Smooth muscle cell (in vitro differentiated cells): Measurements from ENCODE around the gene CATSPERB. TPM values are rescaled to one million over a fixed set of nuclear protein-coding genes. Genes with fewer than 3 reads are reported as not detected.

Experiments used
- DNase-seq: peaks from one replicate; lab custom pipeline; 2025; ENCODE audit not compliant: unreplicated experiment; lab: John Stamatoyannopoulos, UW
- H2AFZ ChIP-seq: fragments of 200-600 bp; sonication (generic); 2 replicates; pipeline ENCODE4 v1.6.0; 2016; ENCODE audit warnings: antibody characterized with exemption, low read depth, mild to moderate bottlenecking
- H3F3A ChIP-seq: fragments of 200-600 bp; sonication (generic); 2 replicates; pipeline ENCODE4 v1.6.0; 2017; ENCODE audit warnings: antibody characterized with exemption, low read depth
- H3K27ac ChIP-seq: fragments of 200-600 bp; sonication (generic); 2 replicates; pipeline ENCODE4 v1.5.1; 2016; ENCODE audit warnings: low read depth, mild to moderate bottlenecking
- H3K27me3 ChIP-seq: fragments of 200-600 bp; sonication (generic); 2 replicates; pipeline ENCODE4 v1.6.1; 2016; ENCODE audit warnings: low read depth, mild to moderate bottlenecking
- H3K36me3 ChIP-seq: fragments of 200-600 bp; sonication (generic); 2 replicates; pipeline ENCODE4 v1.5.1; 2016; ENCODE audit warnings: low read depth
- H3K4me1 ChIP-seq: fragments of 200-600 bp; sonication (generic); 2 replicates; pipeline ENCODE4 v1.5.1; 2016; ENCODE audit warnings: low read depth
- H3K4me2 ChIP-seq: fragments of 200-600 bp; sonication (generic); 2 replicates; pipeline ENCODE4 v1.6.0; 2016; ENCODE audit warnings: mild to moderate bottlenecking
- H3K4me3 ChIP-seq: fragments of 200-600 bp; sonication (generic); 2 replicates; pipeline ENCODE4 v1.5.1; 2016; ENCODE audit warnings: mild to moderate bottlenecking
- H3K79me2 ChIP-seq: fragments of 200-600 bp; sonication (generic); 2 replicates; pipeline ENCODE4 v1.6.0; 2016; ENCODE audit warnings: low read depth, mild to moderate bottlenecking
- H3K9ac ChIP-seq: fragments of 200-600 bp; sonication (generic); 2 replicates; pipeline ENCODE4 v1.6.0; 2016; ENCODE audit warnings: low read depth
- H3K9me3 ChIP-seq: fragments of 200-600 bp; sonication (generic); replicated peaks from 2 replicates; pipeline ENCODE4 v1.5.1; 2016; ENCODE audit warnings: low read depth
- H4K20me1 ChIP-seq: fragments of 200-600 bp; sonication (generic); 2 replicates; pipeline ENCODE4 v1.6.0; 2016; ENCODE audit warnings: low read depth
- WGBS: methylation state at CpG from one replicate; pipeline ENCODE4 v1.1.7; 2016; ENCODE audit warnings: low lambda C conversion rate; 5-methylcytosine and 5-hydroxymethylcytosine counted together
- polyA plus RNA-seq: library from polyadenylated mRNA; unstranded; fragments of >200 nt; fragmentation: Nextera tagmentation; extraction: Ambion mirVana; gene quantifications from 2 replicates; pipeline ENCODE4 v1.2.1, GENCODE V29; 2016
- total RNA-seq: library from RNA; depleted of rRNA; stranded (reverse); fragments of >200 nt; gene quantifications from 2 replicates; pipeline ENCODE4 v1.2.3, GENCODE V29; 2014
- TF ChIP-seq, protein P1 (sequence below): fragments of 200-600 bp; sonication (generic); IDR thresholded peaks from 2 replicates; pipeline ENCODE4 v1.5.1; 2017; ENCODE audit warnings: borderline replicate concordance, mild to moderate bottlenecking, antibody characterized with exemption; ENCODE audit not compliant: insufficient read depth, poor library complexity, severe bottlenecking

The CATSPERB gene
- total and polyA plus RNA-seq, 2 experiments from 2014 or later = 0.18 TPM; not detected in 1

DNA sequence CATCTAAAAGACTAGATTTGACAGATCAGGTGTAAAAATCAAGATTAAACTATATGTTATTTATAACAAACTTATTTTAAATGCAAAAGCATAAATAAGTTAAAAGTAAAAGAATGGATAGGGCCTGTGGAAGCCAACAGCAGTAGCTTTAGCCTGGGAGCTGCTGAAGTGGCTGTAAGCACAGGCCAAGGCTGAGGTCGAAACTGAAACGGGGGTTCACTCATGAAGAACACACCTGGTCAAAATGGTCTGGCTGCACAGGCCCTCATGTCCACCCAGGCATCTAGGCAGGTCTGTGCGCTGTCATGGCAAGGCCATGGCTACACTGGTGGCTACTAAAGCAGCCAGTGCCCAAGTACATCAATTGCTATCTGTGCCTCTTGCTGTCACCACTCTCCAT lies 23.1 kb downstream of the CATSPERB start:
- no peaks in the 10 kb centered on the region for H3K27me3 ChIP-seq
- H2AFZ ChIP-seq = no peak overlapping the region
- no peak overlapping the region for H3K27ac ChIP-seq
- TF ChIP-seq, protein P1, sequence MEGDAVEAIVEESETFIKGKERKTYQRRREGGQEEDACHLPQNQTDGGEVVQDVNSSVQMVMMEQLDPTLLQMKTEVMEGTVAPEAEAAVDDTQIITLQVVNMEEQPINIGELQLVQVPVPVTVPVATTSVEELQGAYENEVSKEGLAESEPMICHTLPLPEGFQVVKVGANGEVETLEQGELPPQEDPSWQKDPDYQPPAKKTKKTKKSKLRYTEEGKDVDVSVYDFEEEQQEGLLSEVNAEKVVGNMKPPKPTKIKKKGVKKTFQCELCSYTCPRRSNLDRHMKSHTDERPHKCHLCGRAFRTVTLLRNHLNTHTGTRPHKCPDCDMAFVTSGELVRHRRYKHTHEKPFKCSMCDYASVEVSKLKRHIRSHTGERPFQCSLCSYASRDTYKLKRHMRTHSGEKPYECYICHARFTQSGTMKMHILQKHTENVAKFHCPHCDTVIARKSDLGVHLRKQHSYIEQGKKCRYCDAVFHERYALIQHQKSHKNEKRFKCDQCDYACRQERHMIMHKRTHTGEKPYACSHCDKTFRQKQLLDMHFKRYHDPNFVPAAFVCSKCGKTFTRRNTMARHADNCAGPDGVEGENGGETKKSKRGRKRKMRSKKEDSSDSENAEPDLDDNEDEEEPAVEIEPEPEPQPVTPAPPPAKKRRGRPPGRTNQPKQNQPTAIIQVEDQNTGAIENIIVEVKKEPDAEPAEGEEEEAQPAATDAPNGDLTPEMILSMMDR = no peak
- no peak for DNase-seq
- WGBS = 82% methylated on average over 3 of the region's 3 CpGs
- H3K36me3 ChIP-seq = no peaks in the 10 kb centered on the region
- no peaks in the 10 kb centered on the region for H3K79me2 ChIP-seq
- H3K4me1 ChIP-seq = no peaks in the 10 kb centered on the region
- H3K9me3 ChIP-seq = no peaks in the 10 kb centered on the region
- H3K9ac ChIP-seq = no peak overlapping the region
- no peak overlapping the region for H3K4me3 ChIP-seq
- no peaks in the 10 kb centered on the region for H3F3A ChIP-seq
- no peaks in the 10 kb centered on the region for H4K20me1 ChIP-seq
- H3K4me2 ChIP-seq = no peak overlapping the region

DNA sequence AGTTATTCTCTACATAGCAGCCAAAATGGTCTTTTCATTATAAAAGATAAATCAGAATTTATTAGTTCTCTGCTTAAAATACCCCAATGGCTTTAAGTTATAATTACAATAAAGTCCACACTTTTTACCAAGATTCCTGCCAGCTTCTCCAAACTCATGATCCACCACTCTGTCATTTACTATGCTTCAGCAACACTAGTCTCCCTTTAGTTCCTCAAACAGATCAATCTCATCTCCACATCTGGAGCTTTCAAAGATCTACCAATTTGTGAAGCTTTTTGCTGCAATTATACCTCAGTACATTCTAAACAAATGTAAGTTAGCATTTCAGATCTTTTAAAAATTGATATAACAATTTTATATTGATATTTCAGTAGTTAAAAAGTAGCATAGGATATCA lies 24.9 kb downstream of the CATSPERB start:
- Histone ChIP-seq H3K79me2 (no peaks in the 10 kb centered on the region), H3K9ac (no peak overlapping the region), H3K36me3 (no peaks in the 10 kb centered on the region), H3K27ac (no peak overlapping the region), H4K20me1 (no peaks in the 10 kb centered on the region), H2AFZ (no peak overlapping the region), H3F3A (no peaks in the 10 kb centered on the region), H3K9me3 (no peaks in the 10 kb centered on the region), H3K4me2 (no peak overlapping the region), H3K4me1 (no peaks in the 10 kb centered on the region), H3K4me3 (no peak overlapping the region), H3K27me3 (no peaks in the 10 kb centered on the region)
- no peak for DNase-seq
- TF ChIP-seq, protein P1 = no peak

- no peaks in the 10 kb centered on the region for H3F3A ChIP-seq
- H3K27me3 ChIP-seq = no peaks in the 10 kb centered on the region
- H3K4me2 ChIP-seq = no peak overlapping the region
- no peaks in the 10 kb centered on the region for H3K9me3 ChIP-seq
- H3K4me1 ChIP-seq = no peaks in the 10 kb centered on the region
- H3K4me3 ChIP-seq = no peak overlapping the region
- H4K20me1 ChIP-seq = no peaks in the 10 kb centered on the region
- no peaks in the 10 kb centered on the region for H3K79me2 ChIP-seq
- TF ChIP-seq, protein P1 = no peak
- 70% methylated on average over 2 of the region's 2 CpGs for WGBS
- no peaks in the 10 kb centered on the region for H3K36me3 ChIP-seq
- no peak overlapping the region for H3K27ac ChIP-seq
- no peak for DNase-seq
- no peak overlapping the region for H3K9ac ChIP-seq
- H2AFZ ChIP-seq = no peak overlapping the region
Measured at GRCh38 chr14:91694643-91695042, 37.2 kb downstream of the CATSPERB start.

DNA sequence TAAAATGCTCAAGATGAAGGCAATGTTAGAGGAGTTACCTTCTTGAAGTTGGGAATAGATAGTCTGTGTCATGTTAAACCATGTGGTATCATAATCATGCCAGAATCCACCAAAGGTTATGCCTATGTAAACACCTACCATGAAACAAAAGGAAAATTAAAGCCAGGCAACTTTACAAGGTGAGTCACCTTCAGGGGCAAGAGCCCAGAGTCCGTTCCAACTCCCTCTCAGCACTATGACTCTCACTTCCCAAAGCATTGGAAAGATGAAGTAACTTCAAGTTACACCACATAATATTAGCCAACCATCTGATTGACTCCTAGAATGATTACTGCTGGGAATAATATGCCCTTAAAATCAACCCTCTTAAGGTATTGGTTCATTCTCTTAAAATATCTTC lies 38.5 kb downstream of the CATSPERB start:
- Histone ChIP-seq H3K9me3 (no peaks in the 10 kb centered on the region), H3K4me2 (no peak overlapping the region), H3K36me3 (no peaks in the 10 kb centered on the region), H3K4me3 (no peak overlapping the region), H3K9ac (no peak overlapping the region), H4K20me1 (no peaks in the 10 kb centered on the region), H3K4me1 (no peaks in the 10 kb centered on the region), H3K27me3 (no peaks in the 10 kb centered on the region), H2AFZ (no peak overlapping the region), H3F3A (no peaks in the 10 kb centered on the region), H3K27ac (no peak overlapping the region), H3K79me2 (no peaks in the 10 kb centered on the region)
- TF ChIP-seq, protein P1 = no peak
- DNase-seq = no peak
- WGBS = 35% methylated on average over 1 of the region's 1 CpG
